ENCODE data around the gene SLC66A2. TPM values are rescaled to one million over a fixed set of nuclear protein-coding genes. Genes with fewer than 3 reads are reported as not detected.

The SLC66A2 gene
- total RNA-seq, 1 donor from 2014 or later: 31.6 TPM

- peaks cover 8% of the 10 kb centered on the region for H3K4me1 Mint-ChIP-seq (ENCODE audit: low read depth)
- H3K9me3 Mint-ChIP-seq (ENCODE audit: low read depth): no peaks in the 10 kb centered on the region
- H3K27me3 Mint-ChIP-seq: no peaks in the 10 kb centered on the region
- no peak for DNase-seq (ENCODE audit: low spot score, unreplicated experiment)
- H3K27ac Mint-ChIP-seq: no peak overlapping the region
- no peak for TF ChIP-seq CTCF (IDR thresholded peaks at IDR 0.05; ENCODE audit: unreplicated experiment)
- peaks cover 24% of the 10 kb centered on the region for H3K36me3 Mint-ChIP-seq (ENCODE audit: insufficient read depth)
- H3K4me3 Mint-ChIP-seq (ENCODE audit: low read depth): no peak overlapping the region
Observed at GRCh38 chr18:79975985-79976680, 24.7 kb upstream of the SLC66A2 start.

GRCh38 chr18:79975043-79975442, 23.6 kb upstream of the SLC66A2 start:
- TF ChIP-seq CTCF (IDR thresholded peaks at IDR 0.05; ENCODE audit: unreplicated experiment): no peak
- no peak overlapping the region for H3K4me3 Mint-ChIP-seq (ENCODE audit: low read depth)
- peaks cover 27% of the 10 kb centered on the region for H3K36me3 Mint-ChIP-seq (ENCODE audit: insufficient read depth)
- H3K27ac Mint-ChIP-seq: no peak overlapping the region
- no peak for DNase-seq (ENCODE audit: low spot score, unreplicated experiment)
- H3K27me3 Mint-ChIP-seq: no peaks in the 10 kb centered on the region
- peaks cover 3% of the 10 kb centered on the region for H3K4me1 Mint-ChIP-seq (ENCODE audit: low read depth)
- H3K9me3 Mint-ChIP-seq (ENCODE audit: low read depth): no peaks in the 10 kb centered on the region

- no peaks in the 10 kb centered on the region for H3K27me3 Mint-ChIP-seq
- no peak overlapping the region for H3K27ac Mint-ChIP-seq
- peaks cover 5% of the 10 kb centered on the region for H3K4me1 Mint-ChIP-seq (ENCODE audit: low read depth)
- DNase-seq (ENCODE audit: low spot score, unreplicated experiment): no peak
- H3K9me3 Mint-ChIP-seq (ENCODE audit: low read depth): no peaks in the 10 kb centered on the region
- H3K4me3 Mint-ChIP-seq (ENCODE audit: low read depth): no peak overlapping the region
- H3K36me3 Mint-ChIP-seq (ENCODE audit: insufficient read depth): peaks cover 29% of the 10 kb centered on the region
- no peak for TF ChIP-seq CTCF (IDR thresholded peaks at IDR 0.05; ENCODE audit: unreplicated experiment)
Observed at GRCh38 chr18:79974025-79974654, 22.7 kb upstream of the SLC66A2 start.

GRCh38 chr18:79973517-79973916, 22.1 kb upstream of the SLC66A2 start:
- Mint-ChIP-seq H3K4me1 (ENCODE audit: low read depth) (peaks cover 5% of the 10 kb centered on the region), H3K27me3 (no peaks in the 10 kb centered on the region), H3K36me3 (ENCODE audit: insufficient read depth) (peaks cover 29% of the 10 kb centered on the region), H3K4me3 (ENCODE audit: low read depth) (no peak overlapping the region), H3K9me3 (ENCODE audit: low read depth) (no peaks in the 10 kb centered on the region), H3K27ac (no peak overlapping the region)
- no peak for DNase-seq (ENCODE audit: low spot score, unreplicated experiment)
- no peak for TF ChIP-seq CTCF (IDR thresholded peaks at IDR 0.05; ENCODE audit: unreplicated experiment)

GRCh38 chr18:79972720-79973119, 21.3 kb upstream of the SLC66A2 start:
- Mint-ChIP-seq H3K27ac (no peak overlapping the region), H3K4me3 (ENCODE audit: low read depth) (no peak overlapping the region), H3K27me3 (no peaks in the 10 kb centered on the region), H3K4me1 (ENCODE audit: low read depth) (peaks cover 5% of the 10 kb centered on the region), H3K36me3 (ENCODE audit: insufficient read depth) (peaks cover 29% of the 10 kb centered on the region), H3K9me3 (ENCODE audit: low read depth) (no peaks in the 10 kb centered on the region)
- TF ChIP-seq CTCF (IDR thresholded peaks at IDR 0.05; ENCODE audit: unreplicated experiment): no peak
- DNase-seq (ENCODE audit: low spot score, unreplicated experiment): no peak
